Measurements from ENCODE around the gene SV2C.

SV2C gene

DNA sequence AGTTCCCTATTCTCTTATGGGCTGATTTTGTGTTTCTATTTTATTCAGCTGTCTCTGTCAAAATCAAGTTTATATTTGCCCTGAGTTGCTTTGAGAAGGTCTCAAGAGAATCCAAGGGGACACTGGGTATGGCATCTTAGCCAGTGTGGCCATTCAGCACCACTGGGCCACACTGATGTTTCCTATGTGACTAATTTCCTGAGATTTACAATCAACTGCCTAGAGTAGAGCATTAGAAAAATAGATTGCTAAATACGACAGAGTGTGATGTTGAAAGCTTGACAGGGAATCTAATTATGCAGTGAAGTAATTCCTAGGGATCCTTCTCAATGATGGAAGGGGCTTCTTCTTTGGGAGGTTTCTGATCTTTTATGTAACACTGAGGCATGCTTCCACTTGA lies 141.7 kb downstream of the SV2C start:
- TF ChIP-seq, protein P1, sequence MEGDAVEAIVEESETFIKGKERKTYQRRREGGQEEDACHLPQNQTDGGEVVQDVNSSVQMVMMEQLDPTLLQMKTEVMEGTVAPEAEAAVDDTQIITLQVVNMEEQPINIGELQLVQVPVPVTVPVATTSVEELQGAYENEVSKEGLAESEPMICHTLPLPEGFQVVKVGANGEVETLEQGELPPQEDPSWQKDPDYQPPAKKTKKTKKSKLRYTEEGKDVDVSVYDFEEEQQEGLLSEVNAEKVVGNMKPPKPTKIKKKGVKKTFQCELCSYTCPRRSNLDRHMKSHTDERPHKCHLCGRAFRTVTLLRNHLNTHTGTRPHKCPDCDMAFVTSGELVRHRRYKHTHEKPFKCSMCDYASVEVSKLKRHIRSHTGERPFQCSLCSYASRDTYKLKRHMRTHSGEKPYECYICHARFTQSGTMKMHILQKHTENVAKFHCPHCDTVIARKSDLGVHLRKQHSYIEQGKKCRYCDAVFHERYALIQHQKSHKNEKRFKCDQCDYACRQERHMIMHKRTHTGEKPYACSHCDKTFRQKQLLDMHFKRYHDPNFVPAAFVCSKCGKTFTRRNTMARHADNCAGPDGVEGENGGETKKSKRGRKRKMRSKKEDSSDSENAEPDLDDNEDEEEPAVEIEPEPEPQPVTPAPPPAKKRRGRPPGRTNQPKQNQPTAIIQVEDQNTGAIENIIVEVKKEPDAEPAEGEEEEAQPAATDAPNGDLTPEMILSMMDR (conservative IDR thresholded peaks at IDR 0.05; ENCODE audit: low read length) = no peak
- H4K20me1 ChIP-seq (ENCODE audit: insufficient read depth, low read length, poor library complexity, severe bottlenecking) = no peaks in the 10 kb centered on the region
- no peaks in the 10 kb centered on the region for H3K36me3 ChIP-seq (ENCODE audit: insufficient read depth, low read length)
- H3K9me3 ChIP-seq (ENCODE audit: insufficient read depth, low read depth, low read length) = no peaks in the 10 kb centered on the region
- no peaks in the 10 kb centered on the region for H3K27me3 ChIP-seq (ENCODE audit: insufficient read depth, low read length, poor library complexity, severe bottlenecking)
- no peaks in the 10 kb centered on the region for H3K9me2 ChIP-seq (replicated peaks; ENCODE audit: low read depth, low read length)
- H3K4me1 ChIP-seq (ENCODE audit: insufficient read depth, low read length, poor library complexity, severe bottlenecking) = peaks cover 6% of the 10 kb centered on the region
- H3K9ac ChIP-seq (ENCODE audit: low read depth, low read length, poor library complexity, severe bottlenecking) = no peak overlapping the region
- no peaks in the 10 kb centered on the region for H3K79me2 ChIP-seq (ENCODE audit: insufficient read depth, low read length)
- H3K4me2 ChIP-seq (ENCODE audit: low read depth, low read length, poor library complexity, severe bottlenecking) = no peak overlapping the region
- no peaks in the 10 kb centered on the region for H3F3A ChIP-seq (ENCODE audit: low read depth)
- H2AFZ ChIP-seq (ENCODE audit: low read length) = no peak overlapping the region
- no peak overlapping the region for H3K4me3 ChIP-seq (ENCODE audit: low read length, poor library complexity, severe bottlenecking)

DNA sequence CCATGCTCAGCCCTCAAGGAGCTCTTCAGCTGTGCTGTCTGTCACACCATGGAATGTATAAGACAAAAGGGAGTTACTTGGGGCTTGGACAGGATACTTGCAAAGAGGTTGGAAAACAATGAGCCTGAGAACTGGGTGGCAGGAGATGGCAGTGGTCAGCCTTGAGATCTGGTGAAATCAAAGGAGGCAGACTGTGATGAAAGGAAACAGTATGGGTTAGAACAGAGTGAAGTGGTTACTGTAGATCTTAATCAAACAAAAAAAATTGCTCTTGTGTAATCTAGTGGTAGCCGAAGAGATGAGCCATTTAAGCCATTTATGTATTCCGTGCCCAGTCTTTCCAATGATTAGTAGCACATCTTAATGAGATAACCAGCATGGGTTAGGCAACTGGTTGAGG lies 142.2 kb downstream of the SV2C start:
- H3K79me2 ChIP-seq (ENCODE audit: insufficient read depth, low read length) = no peaks in the 10 kb centered on the region
- no peaks in the 10 kb centered on the region for H4K20me1 ChIP-seq (ENCODE audit: insufficient read depth, low read length, poor library complexity, severe bottlenecking)
- no peak overlapping the region for H2AFZ ChIP-seq (ENCODE audit: low read length)
- no peaks in the 10 kb centered on the region for H3K9me2 ChIP-seq (replicated peaks; ENCODE audit: low read depth, low read length)
- no peaks in the 10 kb centered on the region for H3K27me3 ChIP-seq (ENCODE audit: insufficient read depth, low read length, poor library complexity, severe bottlenecking)
- H3K4me1 ChIP-seq (ENCODE audit: insufficient read depth, low read length, poor library complexity, severe bottlenecking) = peaks cover 6% of the 10 kb centered on the region
- no peak overlapping the region for H3K4me2 ChIP-seq (ENCODE audit: low read depth, low read length, poor library complexity, severe bottlenecking)
- no peaks in the 10 kb centered on the region for H3F3A ChIP-seq (ENCODE audit: low read depth)
- no peak for TF ChIP-seq EZH2phosphoT487 (IDR thresholded peaks at IDR 0.05; ENCODE audit: borderline replicate concordance)
- H3K9ac ChIP-seq (ENCODE audit: low read depth, low read length, poor library complexity, severe bottlenecking) = no peak overlapping the region
- H3K9me3 ChIP-seq (ENCODE audit: insufficient read depth, low read depth, low read length) = no peaks in the 10 kb centered on the region
- no peaks in the 10 kb centered on the region for H3K36me3 ChIP-seq (ENCODE audit: insufficient read depth, low read length)
- H3K4me3 ChIP-seq (ENCODE audit: low read length, poor library complexity, severe bottlenecking) = no peak overlapping the region

DNA sequence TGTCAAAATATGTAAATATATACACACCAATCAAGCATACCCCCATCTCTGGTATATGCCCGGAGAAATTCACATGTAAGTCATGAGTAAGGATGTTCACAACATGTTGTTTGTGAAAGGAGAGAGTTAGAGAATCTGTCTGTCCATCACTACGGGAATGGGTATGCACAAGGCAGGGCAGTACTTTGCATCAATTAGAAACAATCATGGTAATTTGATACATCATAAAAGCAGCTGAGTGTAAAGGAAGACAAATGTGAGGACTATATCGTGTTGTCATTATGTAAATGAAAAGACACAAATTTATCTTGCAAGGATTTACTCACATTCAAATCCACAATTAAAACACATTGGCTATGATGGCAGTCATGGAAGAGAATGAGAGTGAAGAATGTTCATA lies 146.7 kb downstream of the SV2C start:
- Histone ChIP-seq H3K79me2 (ENCODE audit: insufficient read depth, low read length) (no peaks in the 10 kb centered on the region), H3K9me3 (ENCODE audit: insufficient read depth, low read depth, low read length) (no peaks in the 10 kb centered on the region), H3K4me3 (ENCODE audit: low read length, poor library complexity, severe bottlenecking) (no peak overlapping the region), H3K9me2 (replicated peaks; ENCODE audit: low read depth, low read length) (no peaks in the 10 kb centered on the region), H4K20me1 (ENCODE audit: insufficient read depth, low read length, poor library complexity, severe bottlenecking) (no peaks in the 10 kb centered on the region), H2AFZ (ENCODE audit: low read length) (no peak overlapping the region), H3K4me1 (ENCODE audit: insufficient read depth, low read length, poor library complexity, severe bottlenecking) (peaks cover 6% of the 10 kb centered on the region), H3F3A (ENCODE audit: low read depth) (no peaks in the 10 kb centered on the region), H3K9ac (ENCODE audit: low read depth, low read length, poor library complexity, severe bottlenecking) (no peak overlapping the region), H3K27me3 (ENCODE audit: insufficient read depth, low read length, poor library complexity, severe bottlenecking) (no peaks in the 10 kb centered on the region), H3K36me3 (ENCODE audit: insufficient read depth, low read length) (no peaks in the 10 kb centered on the region), H3K4me2 (ENCODE audit: low read depth, low read length, poor library complexity, severe bottlenecking) (no peak overlapping the region)
- no peak for TF ChIP-seq EZH2phosphoT487 (IDR thresholded peaks at IDR 0.05; ENCODE audit: borderline replicate concordance)
- TF ChIP-seq, protein P1 (conservative IDR thresholded peaks at IDR 0.05; ENCODE audit: low read length) = no peak

DNA sequence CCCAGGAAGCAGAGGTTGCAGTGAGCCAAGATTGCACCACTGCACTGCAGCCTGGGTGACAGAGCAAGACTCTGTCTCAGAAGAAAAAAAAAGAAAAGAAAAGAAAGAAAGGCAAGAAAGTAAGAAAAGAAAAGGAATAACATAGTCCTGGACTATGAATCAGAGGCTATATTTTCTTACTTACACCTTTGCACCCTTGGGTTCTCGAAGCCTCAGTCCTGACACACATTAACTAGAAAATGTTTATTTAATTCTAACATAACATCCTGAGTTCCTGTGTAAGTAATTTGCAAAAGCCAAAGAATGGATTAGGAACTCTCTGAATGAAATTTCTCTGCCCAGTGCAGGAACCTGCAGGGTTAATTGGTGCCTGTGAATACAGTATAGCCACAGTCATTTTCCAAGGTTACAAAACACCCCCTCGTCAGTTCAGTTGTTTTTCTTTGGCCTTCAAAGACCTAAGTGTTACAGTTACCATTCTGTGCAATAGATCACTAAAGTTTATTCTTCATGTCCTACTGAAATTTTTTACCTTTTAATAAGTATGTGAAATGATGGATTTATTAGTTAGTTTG lies 147.6 kb downstream of the SV2C start:
- H3K79me2 ChIP-seq (ENCODE audit: insufficient read depth, low read length) = no peaks in the 10 kb centered on the region

More for the DNA sequence above, 147.6 kb downstream of the SV2C start:
- Histone ChIP-seq H3K9ac (ENCODE audit: low read depth, low read length, poor library complexity, severe bottlenecking) (no peak overlapping the region), H3K27me3 (ENCODE audit: insufficient read depth, low read length, poor library complexity, severe bottlenecking) (no peaks in the 10 kb centered on the region), H3K9me3 (ENCODE audit: insufficient read depth, low read depth, low read length) (no peaks in the 10 kb centered on the region), H3K4me2 (ENCODE audit: low read depth, low read length, poor library complexity, severe bottlenecking) (no peak overlapping the region), H3K36me3 (ENCODE audit: insufficient read depth, low read length) (no peaks in the 10 kb centered on the region), H3F3A (ENCODE audit: low read depth) (no peaks in the 10 kb centered on the region), H3K4me1 (ENCODE audit: insufficient read depth, low read length, poor library complexity, severe bottlenecking) (no peaks in the 10 kb centered on the region), H3K9me2 (replicated peaks; ENCODE audit: low read depth, low read length) (no peaks in the 10 kb centered on the region), H4K20me1 (ENCODE audit: insufficient read depth, low read length, poor library complexity, severe bottlenecking) (no peaks in the 10 kb centered on the region), H2AFZ (ENCODE audit: low read length) (no peak overlapping the region), H3K4me3 (ENCODE audit: low read length, poor library complexity, severe bottlenecking) (no peak overlapping the region)
- no peak for TF ChIP-seq EZH2phosphoT487 (IDR thresholded peaks at IDR 0.05; ENCODE audit: borderline replicate concordance)
- TF ChIP-seq, protein P1 (conservative IDR thresholded peaks at IDR 0.05; ENCODE audit: low read length) = no peak

Data from Loucy (cell line).